ENCODE results near the gene ZBTB40.

The ZBTB40 gene

DNA sequence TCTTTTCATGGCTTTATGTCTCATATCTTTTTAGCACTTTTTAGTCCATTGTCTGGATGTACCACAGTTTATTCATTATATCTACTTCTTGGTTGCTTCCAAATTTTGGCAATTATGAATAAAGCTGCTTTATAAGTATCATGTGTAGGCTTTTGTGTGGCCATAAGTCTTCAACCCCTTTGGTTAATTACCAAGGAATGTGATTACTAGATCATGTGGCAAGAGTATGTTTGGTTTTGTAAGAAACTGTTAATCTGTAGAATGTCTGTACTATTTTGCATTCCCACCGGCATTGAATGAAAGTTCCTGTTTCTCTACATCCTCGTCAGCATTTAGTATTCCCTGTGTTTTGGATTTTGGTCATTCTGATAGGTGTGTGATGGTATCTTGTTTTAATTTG is 31.5 kb downstream of the ZBTB40 start:
- no peaks in the 10 kb centered on the region for H3K27me3 Mint-ChIP-seq
- peaks cover 10% of the 10 kb centered on the region for H3K9me3 Mint-ChIP-seq
- no peak overlapping the region for H3K4me3 Mint-ChIP-seq
- peaks cover 50% of the 10 kb centered on the region for H3K4me1 Mint-ChIP-seq
- H3K36me3 Mint-ChIP-seq: peaks cover 33% of the 10 kb centered on the region
- no peak overlapping the region for H3K27ac Mint-ChIP-seq

DNA sequence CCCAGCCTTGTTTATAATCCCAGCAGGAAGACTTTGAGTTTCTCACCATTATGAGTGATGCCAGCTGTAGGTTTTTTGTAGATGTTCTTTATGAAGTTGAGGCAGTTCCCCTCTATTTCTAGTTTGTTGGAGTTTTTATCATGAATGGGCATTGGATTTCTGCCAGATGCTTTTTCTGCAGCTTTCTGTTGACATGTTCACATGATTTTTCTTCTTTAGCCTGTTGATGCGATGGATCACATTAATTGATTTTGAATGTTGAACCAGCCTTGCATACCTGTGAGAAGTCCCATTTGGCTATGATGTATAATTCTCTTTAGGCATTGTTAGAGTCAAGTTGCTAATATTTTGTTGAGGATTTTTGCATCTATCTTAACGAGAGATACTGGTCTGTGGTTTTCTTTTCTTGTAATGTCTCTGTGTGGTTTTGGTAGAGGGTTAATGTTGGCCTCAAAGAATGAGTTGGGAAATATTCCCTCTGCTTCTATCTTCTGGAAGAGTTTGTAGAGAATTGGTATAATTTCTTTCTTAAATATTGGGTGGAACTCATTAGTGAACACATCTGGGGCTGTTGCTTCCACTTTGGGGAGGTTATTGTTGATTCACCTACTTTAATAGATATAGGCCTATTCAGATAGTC is 33.2 kb downstream of the ZBTB40 start:
- peaks cover under 1% of the 10 kb centered on the region for H3K9me3 Mint-ChIP-seq
- H3K4me3 Mint-ChIP-seq: no peak overlapping the region
- H3K36me3 Mint-ChIP-seq: peaks cover 26% of the 10 kb centered on the region
- H3K4me1 Mint-ChIP-seq: peaks cover 50% of the 10 kb centered on the region
- H3K27me3 Mint-ChIP-seq: no peaks in the 10 kb centered on the region
- no peak overlapping the region for H3K27ac Mint-ChIP-seq

DNA sequence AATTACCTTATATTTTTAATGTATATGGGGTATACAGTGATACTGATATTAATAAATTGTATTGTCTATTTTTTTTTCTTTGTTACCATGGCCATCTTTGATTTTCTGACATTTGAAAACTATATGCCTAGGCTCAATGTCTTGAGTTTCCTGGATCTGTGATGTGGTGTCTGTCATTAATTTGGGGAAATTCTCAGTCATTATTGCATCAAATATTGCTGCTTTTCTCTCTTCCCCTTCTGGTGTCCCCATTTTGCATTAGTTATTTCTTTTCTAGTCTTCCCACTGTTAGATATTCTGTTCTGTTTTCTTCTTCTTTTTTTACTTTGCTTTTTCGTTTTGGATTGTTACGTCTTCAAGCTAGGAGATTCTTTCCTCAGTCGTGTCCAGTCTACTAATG is 33.8 kb downstream of the ZBTB40 start:
- Mint-ChIP-seq H3K27me3 (no peaks in the 10 kb centered on the region), H3K9me3 (no peaks in the 10 kb centered on the region), H3K4me1 (peaks cover 46% of the 10 kb centered on the region), H3K36me3 (peaks cover 26% of the 10 kb centered on the region), H3K27ac (no peak overlapping the region), H3K4me3 (no peak overlapping the region)

DNA sequence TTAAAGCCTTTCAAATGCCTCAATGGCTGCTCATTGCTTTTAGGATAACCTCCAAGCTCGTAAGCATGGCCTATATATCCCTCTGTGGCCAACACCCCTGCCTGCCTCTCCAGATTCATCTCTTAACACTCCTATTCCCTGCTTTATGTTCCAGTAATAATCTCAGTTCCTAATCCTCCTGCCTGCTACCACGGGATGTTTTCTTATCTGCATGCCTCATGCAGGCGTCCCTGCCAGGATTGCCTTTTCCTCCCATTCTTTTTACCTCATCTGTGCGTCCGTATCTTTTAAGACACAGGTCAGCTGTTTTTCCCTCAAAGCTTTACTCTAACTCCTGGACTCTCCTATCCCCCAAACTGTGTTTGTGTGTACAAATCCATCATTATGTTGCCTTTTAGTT is 36.1 kb downstream of the ZBTB40 start:
- Mint-ChIP-seq H3K27ac (no peak overlapping the region), H3K36me3 (peaks cover 20% of the 10 kb centered on the region), H3K4me3 (no peak overlapping the region)

DNA sequence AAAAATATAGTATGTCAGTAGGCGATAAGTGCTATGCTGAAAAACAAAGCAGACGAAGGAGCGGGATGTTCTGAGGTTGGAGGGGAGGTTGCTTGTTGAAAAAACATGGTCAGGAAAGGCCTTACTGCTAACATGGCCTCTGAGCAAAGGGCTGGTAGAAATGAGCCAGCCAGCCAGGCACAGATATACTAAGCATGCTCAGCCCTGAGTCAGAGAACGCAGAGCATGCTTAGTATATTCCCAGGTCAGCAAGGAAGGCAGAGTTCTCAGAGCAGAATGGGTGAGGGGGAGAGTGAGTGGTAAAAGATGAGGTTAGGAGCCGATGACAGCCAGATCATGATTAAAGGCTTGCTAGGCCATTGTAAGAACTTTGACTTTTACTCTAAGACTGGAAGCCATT is 36.7 kb downstream of the ZBTB40 start:
- Mint-ChIP-seq H3K36me3 (peaks cover 20% of the 10 kb centered on the region), H3K4me3 (no peak overlapping the region), H3K9me3 (no peaks in the 10 kb centered on the region), H3K4me1 (peaks cover 30% of the 10 kb centered on the region), H3K27ac (no peak overlapping the region), H3K27me3 (no peaks in the 10 kb centered on the region)

More for the DNA sequence above, 36.1 kb downstream of the ZBTB40 start:
- Mint-ChIP-seq H3K9me3 (no peaks in the 10 kb centered on the region), H3K4me1 (peaks cover 32% of the 10 kb centered on the region), H3K27me3 (no peaks in the 10 kb centered on the region)

DNA sequence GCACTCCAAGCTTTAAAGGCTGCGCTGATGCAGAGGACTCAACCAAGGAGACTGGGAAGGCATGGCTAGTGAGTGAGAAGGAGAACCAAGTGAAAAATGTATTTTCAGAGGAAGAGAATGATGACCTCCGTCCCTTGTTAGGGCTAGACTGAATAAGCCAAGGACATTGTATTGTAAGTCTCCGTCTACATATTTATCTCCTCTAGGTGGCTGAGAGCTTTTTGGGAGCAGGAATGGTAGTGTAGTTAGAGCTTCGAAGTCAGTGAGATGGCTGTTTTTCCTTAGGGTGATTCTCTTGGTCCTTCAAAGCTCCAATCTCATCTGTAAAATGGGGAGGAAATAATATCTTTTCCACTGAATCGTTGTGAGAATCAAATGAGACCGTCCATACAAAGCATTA is 37.6 kb downstream of the ZBTB40 start:
- peaks cover 22% of the 10 kb centered on the region for H3K4me1 Mint-ChIP-seq
- no peaks in the 10 kb centered on the region for H3K27me3 Mint-ChIP-seq
- peaks cover 17% of the 10 kb centered on the region for H3K36me3 Mint-ChIP-seq
- no peak overlapping the region for H3K4me3 Mint-ChIP-seq
- no peaks in the 10 kb centered on the region for H3K9me3 Mint-ChIP-seq
- no peak overlapping the region for H3K27ac Mint-ChIP-seq

DNA sequence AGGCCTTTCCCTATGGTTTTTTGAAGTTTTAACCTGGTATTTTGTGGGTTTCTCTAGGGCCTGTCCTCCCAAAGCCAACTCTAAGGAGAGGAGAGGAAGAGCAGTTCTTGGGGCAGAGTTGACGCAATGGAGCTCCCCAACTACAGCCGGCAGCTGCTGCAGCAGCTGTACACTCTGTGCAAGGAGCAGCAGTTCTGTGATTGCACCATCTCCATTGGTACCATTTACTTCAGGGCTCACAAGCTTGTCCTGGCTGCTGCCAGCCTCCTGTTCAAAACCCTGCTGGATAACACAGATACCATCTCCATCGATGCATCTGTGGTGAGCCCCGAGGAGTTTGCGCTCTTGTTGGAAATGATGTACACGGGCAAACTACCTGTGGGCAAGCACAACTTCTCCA is 38.2 kb downstream of the ZBTB40 start:
- peaks cover 17% of the 10 kb centered on the region for H3K4me1 Mint-ChIP-seq
- no peaks in the 10 kb centered on the region for H3K27me3 Mint-ChIP-seq
- no peak overlapping the region for H3K27ac Mint-ChIP-seq
- H3K9me3 Mint-ChIP-seq: no peaks in the 10 kb centered on the region
- H3K4me3 Mint-ChIP-seq: no peak overlapping the region
- H3K36me3 Mint-ChIP-seq: peaks cover 18% of the 10 kb centered on the region

DNA sequence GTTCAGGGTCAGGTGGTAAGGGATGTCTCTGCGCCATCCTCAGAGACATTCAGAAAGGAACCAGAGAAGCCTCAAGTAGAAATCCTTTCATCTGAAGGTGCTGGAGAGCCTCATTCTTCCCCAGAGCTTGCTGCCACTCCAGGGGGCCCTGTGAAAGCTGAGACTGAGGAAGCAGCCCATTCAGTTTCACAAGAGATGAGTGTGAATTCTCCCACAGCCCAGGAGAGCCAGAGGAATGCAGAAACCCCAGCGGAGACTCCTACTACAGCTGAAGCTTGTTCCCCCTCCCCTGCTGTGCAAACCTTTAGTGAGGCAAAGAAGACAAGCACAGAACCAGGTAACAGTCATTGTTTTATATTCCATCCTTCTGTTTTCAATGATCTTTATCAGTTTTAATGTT is 38.7 kb downstream of the ZBTB40 start:
- no peaks in the 10 kb centered on the region for H3K9me3 Mint-ChIP-seq
- peaks cover 18% of the 10 kb centered on the region for H3K36me3 Mint-ChIP-seq
- H3K4me3 Mint-ChIP-seq: no peak overlapping the region
- H3K27ac Mint-ChIP-seq: no peak overlapping the region
- peaks cover 12% of the 10 kb centered on the region for H3K4me1 Mint-ChIP-seq
- H3K27me3 Mint-ChIP-seq: no peaks in the 10 kb centered on the region

DNA sequence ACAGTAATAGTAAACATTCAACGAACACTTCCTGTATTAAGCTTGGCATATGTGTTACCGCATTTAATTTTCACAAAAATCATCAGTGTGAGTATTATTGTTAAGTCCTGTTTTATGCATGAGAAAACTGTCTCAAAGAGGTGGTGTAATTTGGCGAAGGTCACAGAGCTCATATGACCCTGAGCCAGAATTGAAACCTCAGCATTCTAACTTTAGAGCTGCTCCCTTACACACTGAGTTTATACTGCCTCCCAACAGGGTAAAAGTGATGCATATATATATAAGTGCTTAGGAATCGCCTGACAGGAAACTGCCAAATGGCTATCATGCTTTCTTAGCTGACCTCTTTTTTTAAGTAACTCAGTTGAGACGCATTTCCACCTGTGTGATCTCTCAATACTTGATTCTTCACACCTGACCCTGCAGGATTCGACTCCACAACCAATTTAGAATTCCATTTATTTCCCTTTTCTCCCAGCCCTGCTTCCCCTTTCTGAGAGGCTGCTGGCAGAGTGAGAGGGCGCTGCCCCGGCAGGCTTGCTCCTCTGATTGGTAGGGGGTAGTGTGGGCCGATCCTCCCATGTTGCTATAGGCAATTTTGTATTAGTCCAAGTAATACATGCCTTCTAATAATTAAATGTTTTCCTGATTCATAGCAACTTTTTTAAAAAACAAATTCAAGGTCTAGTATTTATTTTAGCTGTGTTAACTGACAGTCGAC is 40.5 kb downstream of the ZBTB40 start:
- Mint-ChIP-seq H3K36me3 (peaks cover 19% of the 10 kb centered on the region), H3K4me3 (no peak overlapping the region), H3K27me3 (no peaks in the 10 kb centered on the region), H3K4me1 (peaks cover 4% of the 10 kb centered on the region), H3K9me3 (no peaks in the 10 kb centered on the region), H3K27ac (no peak overlapping the region)

DNA sequence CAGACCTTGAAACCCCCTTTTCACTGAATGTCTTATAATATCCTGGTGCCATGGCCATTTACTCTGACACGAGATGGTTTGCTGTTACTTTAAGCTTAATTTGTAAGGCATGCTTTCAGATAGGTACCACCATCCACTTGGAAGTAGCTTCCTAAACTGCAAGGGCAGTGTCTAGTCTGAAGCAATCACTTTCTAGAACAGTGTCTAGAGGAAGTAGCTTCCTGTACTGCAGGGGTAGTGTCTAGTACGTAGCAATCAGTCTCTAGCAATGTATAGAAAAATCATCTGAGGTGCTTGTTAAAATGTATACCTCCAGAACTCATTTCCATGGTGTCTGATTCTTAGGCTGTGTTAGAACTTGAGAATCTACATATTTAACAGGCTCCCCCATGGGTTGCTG is 42.5 kb downstream of the ZBTB40 start:
- Mint-ChIP-seq H3K4me3 (no peak overlapping the region), H3K4me1 (peaks cover 4% of the 10 kb centered on the region), H3K9me3 (no peaks in the 10 kb centered on the region), H3K36me3 (peaks cover 21% of the 10 kb centered on the region), H3K27ac (no peak overlapping the region), H3K27me3 (no peaks in the 10 kb centered on the region)

DNA sequence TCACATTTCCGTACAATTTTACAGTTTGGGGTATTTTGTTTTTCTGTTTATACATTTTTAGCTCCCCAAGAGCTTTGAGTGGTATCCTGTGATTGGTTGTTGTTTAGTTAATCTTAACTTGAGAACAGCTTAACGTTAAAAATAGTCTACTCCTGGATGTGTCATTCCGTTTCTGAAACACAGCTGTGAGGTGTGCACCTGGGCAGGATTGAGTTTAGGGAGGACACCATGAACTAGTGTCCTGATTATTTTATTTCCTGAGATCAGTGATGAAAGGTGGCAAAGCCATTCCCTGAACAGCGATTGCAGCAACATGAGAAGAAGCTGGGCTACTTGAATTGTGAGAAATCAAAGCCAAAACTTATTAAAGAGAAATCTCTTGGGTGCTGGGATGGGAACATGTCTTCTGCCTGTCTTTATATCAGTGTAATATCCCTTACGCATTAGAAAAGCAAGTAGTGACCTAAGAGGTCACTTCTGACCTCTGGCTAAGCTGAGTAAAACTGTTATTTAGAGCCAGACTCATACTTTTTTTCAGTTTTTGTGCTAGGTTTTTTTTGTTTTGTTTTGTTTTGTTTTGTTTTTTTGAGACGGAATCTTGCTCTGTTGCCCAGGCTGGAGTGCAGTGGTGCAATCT is 43.4 kb downstream of the ZBTB40 start:
- H3K27me3 Mint-ChIP-seq: no peaks in the 10 kb centered on the region
- peaks cover 19% of the 10 kb centered on the region for H3K36me3 Mint-ChIP-seq
- no peak overlapping the region for H3K4me3 Mint-ChIP-seq
- H3K4me1 Mint-ChIP-seq: peaks cover 4% of the 10 kb centered on the region
- no peak overlapping the region for H3K27ac Mint-ChIP-seq
- H3K9me3 Mint-ChIP-seq: no peaks in the 10 kb centered on the region

DNA sequence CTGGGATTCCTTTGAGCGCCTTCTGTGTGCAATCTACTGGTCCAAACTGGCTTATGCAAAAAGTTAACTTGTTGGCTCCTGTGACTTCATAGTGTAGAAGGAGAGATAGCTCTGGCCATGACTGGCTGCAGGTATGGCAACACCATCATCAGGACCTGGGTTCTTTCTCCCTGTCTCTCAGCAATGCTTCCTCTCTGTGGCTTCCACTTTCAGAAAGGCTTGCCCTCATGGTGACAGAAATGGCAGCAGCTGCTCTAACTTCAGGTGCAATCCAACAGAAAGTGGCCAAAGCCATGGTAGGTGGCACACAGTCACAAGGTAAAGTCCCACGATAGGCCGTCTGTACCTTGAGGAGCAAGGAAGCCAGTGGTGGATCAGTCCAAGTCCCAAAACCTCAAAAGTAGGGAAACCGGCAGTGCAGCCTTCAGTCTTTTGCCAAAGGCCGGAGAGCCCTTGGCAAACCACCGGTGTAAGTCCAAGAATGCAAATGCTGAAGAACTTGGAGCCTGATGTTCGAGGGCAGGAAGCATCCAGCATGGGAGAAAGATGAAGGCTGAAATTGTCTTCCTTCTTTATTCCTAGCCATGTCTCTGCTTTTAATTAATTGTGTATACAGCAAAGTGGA is 45.0 kb downstream of the ZBTB40 start:
- H3K27me3 Mint-ChIP-seq: no peaks in the 10 kb centered on the region
- no peaks in the 10 kb centered on the region for H3K9me3 Mint-ChIP-seq
- no peak overlapping the region for H3K4me3 Mint-ChIP-seq
- no peak overlapping the region for H3K27ac Mint-ChIP-seq
- H3K4me1 Mint-ChIP-seq: peaks cover 4% of the 10 kb centered on the region
- H3K36me3 Mint-ChIP-seq: peaks cover 21% of the 10 kb centered on the region

DNA sequence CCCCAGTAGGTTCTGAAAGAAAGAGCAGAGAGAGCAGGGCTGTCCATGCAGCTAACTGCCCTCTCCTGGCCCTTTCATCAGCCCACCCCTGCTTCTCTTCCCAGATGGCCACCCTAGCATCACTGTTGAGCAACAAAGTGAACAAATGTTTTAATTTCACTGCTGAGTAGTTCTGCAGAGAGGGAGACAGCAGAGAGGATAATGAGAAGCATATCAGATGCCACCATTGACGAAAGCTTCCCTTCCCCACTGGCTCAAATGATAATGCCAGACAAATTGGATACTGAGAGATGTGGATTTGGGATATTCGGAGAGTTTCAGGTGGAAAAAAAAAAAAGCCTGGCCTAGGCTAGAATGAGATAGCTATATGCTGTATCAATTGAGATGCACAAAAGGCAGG is 46.8 kb downstream of the ZBTB40 start:
- Mint-ChIP-seq H3K36me3 (peaks cover 14% of the 10 kb centered on the region), H3K4me1 (no peaks in the 10 kb centered on the region), H3K27me3 (no peaks in the 10 kb centered on the region), H3K4me3 (no peak overlapping the region), H3K9me3 (no peaks in the 10 kb centered on the region), H3K27ac (no peak overlapping the region)

DNA sequence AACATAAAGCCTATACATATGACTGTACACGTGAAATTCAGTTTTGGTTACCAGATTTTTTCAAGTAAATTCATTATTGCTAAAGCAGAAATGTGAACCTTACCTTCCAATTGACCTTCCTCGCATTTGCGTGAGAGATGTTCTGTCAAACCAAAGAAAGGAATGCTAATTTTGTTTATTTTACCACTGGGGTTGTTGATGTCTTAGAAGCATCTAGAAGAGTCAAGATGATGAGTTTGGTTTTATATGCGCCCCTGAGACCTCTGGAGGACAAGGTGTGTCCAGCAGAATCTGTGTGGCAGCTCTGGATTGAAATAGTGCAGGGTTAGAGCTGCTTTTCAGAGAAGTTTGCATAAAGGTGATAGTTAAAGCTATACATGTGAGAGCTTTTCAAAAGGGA is 48.4 kb downstream of the ZBTB40 start:
- Mint-ChIP-seq H3K4me3 (no peak overlapping the region), H3K36me3 (peaks cover 11% of the 10 kb centered on the region), H3K27me3 (no peaks in the 10 kb centered on the region), H3K9me3 (no peaks in the 10 kb centered on the region), H3K27ac (peak overlapping the region; percentile 24), H3K4me1 (no peaks in the 10 kb centered on the region)

DNA sequence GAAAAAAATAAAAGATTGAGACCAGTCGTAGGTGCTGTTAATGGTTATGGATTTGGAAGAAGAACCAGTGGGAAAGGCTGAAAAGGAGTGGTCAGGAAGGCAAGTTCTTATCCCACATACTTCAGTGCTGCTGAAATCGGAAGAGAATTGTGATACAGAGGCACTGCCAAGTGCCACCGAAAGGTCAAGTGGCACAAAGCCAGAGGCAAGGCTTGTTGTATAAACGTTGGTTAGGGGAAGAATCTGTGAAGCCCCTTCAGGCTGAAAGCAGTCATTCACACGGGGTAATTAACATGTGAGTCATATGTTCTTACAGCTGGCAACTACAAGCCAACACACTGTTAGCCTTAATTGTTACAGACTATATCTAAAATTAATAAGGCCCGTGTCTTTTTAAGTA is 48.8 kb downstream of the ZBTB40 start:
- Mint-ChIP-seq H3K4me3 (no peak overlapping the region), H3K36me3 (peaks cover 11% of the 10 kb centered on the region), H3K27me3 (no peaks in the 10 kb centered on the region), H3K4me1 (no peaks in the 10 kb centered on the region), H3K27ac (peak overlapping the region; percentile 24), H3K9me3 (no peaks in the 10 kb centered on the region)

DNA sequence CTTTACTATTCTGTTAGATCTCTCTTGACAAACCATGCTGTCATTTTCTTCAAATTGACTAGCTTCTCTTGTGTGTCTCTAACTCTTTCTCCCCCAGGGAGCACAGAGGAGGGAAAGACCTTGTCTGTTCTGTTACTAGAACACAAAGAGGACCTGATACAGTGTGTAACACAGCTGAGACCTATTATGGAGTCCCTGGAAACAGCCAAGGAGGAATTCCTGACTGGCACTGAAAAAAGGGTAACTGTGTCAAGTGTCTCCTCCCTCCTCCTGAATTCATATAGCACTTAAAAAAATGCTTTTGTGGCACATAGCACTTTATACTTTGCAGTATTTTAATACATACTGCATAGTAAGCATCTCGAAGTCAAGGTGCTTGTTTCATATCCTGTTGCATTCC is 50.6 kb downstream of the ZBTB40 start:
- H3K36me3 Mint-ChIP-seq: peaks cover 14% of the 10 kb centered on the region
- H3K4me1 Mint-ChIP-seq: no peaks in the 10 kb centered on the region
- H3K4me3 Mint-ChIP-seq: no peak overlapping the region
- no peaks in the 10 kb centered on the region for H3K27me3 Mint-ChIP-seq
- H3K9me3 Mint-ChIP-seq: no peaks in the 10 kb centered on the region
- no peak overlapping the region for H3K27ac Mint-ChIP-seq

Measured in activated naive CD4-positive, alpha-beta T cell treated with anti-CD3 and anti-CD28 coated beads, Interleukin-2, amount 50 U/mL, for 24 hours (primary cell).